NCI-H2029 treated with DMSO at 0.1 percent for 48 hours (cell line): ENCODE measurements around the gene PPP1R12C.
A peak's percentile ranks its signal among the peaks of the same experiment; 100 is the strongest.

Experiments used
- DNase-seq: peaks from one replicate; lab custom pipeline; 2025; lab: John Stamatoyannopoulos, UW

The PPP1R12C gene

DNA sequence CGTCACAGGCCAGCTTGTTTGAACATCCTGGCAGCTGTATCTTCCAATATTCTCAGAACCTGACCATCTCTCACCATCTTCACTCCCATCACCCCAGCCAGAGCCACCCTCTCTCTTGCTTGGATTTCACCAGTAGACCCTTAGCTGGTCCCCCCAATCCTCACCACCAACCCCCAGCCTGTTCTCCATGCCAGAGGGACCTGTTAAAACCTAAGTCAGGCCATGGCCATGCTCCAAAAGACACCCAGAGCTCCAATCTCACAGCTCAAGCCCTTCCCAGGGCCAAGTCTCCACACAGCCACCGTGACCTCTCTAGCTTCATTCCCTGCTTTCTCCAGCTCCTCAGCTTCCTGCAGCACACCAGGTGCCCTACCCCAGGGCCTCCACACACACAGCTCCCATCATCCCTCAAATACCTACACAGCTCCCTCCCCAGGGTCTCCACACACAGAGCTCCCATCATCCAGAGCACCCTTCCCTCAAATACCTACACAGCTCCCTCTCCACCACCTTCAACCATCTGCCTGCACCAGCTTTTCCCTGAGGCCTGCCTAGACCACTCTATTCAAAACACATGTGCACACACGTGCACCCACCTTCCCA lies 28.0 kb downstream of the PPP1R12C start:
- DNase-seq: no peak

GRCh38 chr19:55088543-55089341 lies 28.7 kb downstream of the PPP1R12C start:
- peak; percentile 20 for DNase-seq

DNA sequence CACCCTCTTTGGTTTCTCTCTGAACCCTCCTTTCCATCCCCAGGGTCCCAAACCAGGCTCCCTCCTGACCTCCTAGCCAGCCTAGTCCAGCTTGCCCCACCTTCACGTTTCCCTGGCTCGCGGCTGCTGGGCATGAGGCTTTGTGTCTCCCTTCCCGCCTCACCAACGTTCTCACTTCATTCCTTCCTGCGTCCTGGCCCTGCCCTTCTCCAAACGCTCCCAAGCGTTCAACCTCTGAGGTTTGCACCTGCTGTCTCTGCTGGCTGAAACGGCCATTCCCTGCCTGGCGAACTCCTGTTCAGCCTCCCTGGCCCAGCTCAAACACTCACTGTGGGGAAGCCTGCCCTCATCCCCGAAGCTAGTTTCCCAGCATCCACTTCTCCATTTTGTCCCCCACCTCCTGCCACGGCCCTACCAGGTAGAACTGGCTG lies 29.4 kb downstream of the PPP1R12C start:
- DNase-seq: no peak

DNA sequence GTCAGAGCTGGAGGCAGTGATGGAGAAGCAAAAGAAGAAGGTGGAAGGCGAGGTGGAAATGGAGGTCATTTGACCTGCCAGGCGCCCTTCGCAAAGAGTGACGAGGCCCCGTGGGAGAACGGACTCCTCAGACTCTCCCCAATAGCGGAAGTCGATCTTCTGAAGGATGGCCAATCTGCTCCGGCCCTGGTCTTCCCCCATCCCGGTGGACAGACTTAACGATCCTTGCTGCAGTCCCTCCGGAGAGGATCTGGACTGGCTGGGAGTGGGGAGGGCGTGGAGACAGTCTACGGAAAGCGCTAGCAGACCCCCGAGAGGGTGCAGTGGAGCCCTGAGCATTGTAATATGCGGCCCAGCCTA lies 29.9 kb downstream of the PPP1R12C start:
- DNase-seq: no peak

DNA sequence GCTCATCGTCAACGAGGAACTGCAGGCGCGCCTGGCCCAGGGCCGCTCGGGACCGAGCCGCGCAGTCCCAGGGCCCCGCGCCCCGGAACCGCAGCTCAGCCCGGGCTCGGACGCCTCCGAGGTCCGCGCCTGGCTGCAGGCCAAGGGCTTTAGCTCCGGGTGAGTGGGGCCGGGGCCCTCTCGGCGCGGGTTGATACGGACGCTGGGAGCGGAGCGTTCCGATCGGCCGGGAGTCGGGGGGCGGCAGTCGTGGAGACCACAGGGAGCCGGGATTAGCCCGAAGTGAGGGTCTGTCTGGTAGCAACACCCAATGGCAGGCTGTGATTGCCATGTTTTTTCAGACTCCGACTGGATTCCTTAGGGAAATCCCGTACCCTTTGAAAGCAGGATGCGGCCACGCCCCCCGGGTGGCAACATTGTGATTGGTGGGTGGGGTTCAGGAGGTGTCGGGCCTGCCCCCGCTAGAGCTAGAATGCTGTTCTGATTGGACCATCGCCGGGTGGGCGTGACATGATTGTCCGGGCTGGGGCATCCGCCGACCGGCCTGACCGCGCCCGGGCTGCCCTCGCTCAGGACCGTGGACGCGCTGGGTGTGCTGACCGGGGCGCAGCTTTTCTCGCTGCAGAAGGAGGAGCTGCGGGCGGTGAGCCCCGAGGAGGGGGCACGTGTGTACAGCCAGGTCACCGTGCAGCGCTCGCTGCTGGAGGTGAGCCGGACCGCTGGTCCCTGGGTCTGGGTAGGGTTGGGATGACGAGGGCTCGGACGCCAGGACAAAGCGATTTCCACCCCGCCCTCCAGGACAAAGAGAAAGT lies 30.5 kb downstream of the PPP1R12C start:
- peak; percentile 50 for DNase-seq

DNA sequence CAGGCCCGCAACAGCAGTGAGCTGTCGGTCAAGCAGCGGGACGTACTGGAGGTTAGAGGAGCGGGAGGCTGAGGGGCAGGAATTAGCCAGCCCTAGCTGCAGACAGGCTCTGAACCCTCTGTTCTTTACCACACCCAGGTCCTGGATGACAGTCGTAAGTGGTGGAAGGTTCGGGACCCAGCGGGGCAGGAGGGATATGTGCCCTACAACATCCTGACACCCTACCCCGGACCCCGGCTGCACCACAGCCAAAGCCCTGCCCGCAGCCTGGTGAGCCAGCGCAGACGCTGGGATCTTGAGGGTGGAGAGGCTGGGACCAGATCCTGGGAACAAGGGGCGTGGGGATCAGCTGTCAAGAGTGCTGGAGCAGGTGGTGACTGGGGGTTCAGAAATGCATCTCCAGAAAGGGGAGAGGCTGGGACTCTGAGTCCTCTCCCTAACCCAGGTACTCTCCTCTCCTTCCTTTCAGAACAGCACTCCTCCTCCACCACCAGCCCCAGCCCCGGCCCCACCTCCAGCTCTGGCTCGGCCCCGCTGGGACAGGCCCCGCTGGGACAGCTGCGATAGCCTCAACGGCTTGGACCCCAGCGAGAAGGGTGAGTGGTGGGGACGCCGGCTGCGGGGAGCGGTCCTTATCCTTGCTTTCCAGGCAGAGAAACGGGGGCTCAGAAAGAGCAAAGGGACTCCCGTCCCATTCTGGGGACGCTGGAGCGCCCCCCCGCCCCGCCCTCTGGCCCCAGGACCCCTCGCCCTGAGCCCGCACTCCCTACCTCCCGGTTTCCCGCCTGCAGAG lies 31.3 kb downstream of the PPP1R12C start:
- no peak for DNase-seq

- DNase-seq: no peak
Measured at GRCh38 chr19:55084416-55084815, 33.0 kb downstream of the PPP1R12C start.

GRCh38 chr19:55083004-55083850 lies 34.2 kb downstream of the PPP1R12C start:
- no peak for DNase-seq

DNA sequence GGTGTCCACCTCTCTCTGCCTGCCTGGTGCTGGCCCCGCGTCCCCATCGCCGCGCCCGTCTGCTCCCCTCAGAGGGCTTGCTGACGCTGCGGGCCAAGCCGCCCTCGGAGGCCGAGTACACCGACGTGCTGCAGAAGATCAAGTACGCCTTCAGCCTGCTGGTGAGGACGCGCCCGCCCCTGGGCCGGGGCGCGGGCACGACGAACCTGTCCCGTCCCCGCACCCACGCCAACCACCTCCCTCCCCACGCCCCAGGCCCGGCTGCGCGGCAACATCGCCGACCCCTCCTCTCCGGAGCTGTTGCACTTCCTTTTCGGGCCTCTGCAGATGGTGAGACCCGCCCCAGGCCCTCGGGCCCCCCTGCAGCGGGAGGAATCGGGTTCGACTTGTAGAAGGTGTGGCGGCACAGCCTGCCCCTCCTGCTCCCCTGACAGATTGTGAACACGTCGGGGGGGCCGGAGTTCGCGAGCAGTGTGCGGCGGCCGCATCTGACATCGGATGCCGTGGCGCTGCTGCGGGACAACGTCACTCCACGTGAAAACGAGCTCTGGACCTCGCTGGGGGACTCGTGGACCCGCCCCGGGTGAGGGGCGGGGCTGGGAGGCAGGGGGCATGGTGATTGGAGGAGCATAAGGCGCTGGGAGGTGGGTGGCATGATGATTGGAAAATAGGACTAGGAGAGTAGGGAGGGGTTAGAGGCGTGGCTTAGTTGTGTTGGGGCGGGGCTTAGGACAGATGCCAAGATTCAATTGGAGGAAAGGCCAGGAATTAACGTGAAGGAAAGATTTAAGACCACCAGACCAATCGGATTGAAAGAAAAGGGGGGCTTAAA lies 35.2 kb downstream of the PPP1R12C start:
- DNase-seq: no peak

GRCh38 chr19:55081770-55082019 lies 35.7 kb downstream of the PPP1R12C start:
- no peak for DNase-seq

GRCh38 chr19:55080968-55081769 lies 36.3 kb downstream of the PPP1R12C start:
- DNase-seq: peak; percentile 34

- peak; percentile 73 for DNase-seq
Measured at GRCh38 chr19:55080121-55080967, 37.1 kb downstream of the PPP1R12C start.

- no peak for DNase-seq
Measured at GRCh38 chr19:55079400-55080038, 37.9 kb downstream of the PPP1R12C start.

- no peak for DNase-seq
Measured at GRCh38 chr19:55078996-55079395, 38.4 kb downstream of the PPP1R12C start.

- no peak for DNase-seq
Measured at GRCh38 chr19:55077106-55077505, 40.3 kb downstream of the PPP1R12C start.

GRCh38 chr19:55076321-55076720 lies 41.1 kb downstream of the PPP1R12C start:
- DNase-seq: no peak

DNA sequence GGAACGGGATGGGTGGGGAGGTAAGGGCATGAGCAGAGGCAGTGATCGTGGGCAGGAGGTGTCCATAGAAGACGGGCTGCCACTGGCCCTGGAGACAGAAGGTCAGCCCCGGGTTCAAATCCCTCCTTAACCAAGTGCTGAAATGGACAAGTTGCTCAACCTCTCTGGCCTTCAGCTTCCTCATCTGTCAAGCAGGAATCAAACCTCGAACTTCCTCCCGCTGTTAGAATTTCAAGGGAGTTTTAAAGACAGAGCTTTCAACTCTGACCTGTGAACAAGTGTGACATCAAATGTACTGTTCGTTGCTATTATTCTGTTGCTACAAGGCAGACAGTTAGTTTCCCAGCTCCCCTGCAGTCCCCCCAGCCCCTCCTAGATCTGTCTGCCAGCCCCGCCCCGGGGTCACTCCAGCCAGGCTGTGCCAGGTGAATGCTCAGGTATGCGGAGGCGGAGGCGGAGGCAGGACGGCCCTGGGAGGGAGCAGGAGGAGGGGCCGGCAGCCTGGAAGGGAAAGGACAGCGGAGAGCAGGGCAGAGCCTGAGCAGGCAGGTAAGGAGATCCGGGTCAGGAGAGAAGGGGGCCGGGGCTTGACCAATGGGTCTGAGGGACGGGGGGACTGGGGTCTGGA lies 42.0 kb downstream of the PPP1R12C start, which contains the start of gene EPS8L1:
EPS8L1 (plus strand) TSS at position 499 of the 628 bp plus-strand sequence. CDS start 576 bp downstream, outside the sequence.
- DNase-seq: no peak

GRCh38 chr19:55071913-55072312 lies 45.5 kb downstream of the PPP1R12C start:
- no peak for DNase-seq
